Measurements from ENCODE around the gene THSD4. TPM values are rescaled to one million over a fixed set of nuclear protein-coding genes. Genes with fewer than 3 reads are reported as not detected.
A peak's percentile ranks its signal among the peaks of the same experiment; 100 is the strongest.

Gene THSD4
- total RNA-seq, 4 donors from 2014 or later, result 10.7 to 59.5 (median 49.0) TPM

DNA sequence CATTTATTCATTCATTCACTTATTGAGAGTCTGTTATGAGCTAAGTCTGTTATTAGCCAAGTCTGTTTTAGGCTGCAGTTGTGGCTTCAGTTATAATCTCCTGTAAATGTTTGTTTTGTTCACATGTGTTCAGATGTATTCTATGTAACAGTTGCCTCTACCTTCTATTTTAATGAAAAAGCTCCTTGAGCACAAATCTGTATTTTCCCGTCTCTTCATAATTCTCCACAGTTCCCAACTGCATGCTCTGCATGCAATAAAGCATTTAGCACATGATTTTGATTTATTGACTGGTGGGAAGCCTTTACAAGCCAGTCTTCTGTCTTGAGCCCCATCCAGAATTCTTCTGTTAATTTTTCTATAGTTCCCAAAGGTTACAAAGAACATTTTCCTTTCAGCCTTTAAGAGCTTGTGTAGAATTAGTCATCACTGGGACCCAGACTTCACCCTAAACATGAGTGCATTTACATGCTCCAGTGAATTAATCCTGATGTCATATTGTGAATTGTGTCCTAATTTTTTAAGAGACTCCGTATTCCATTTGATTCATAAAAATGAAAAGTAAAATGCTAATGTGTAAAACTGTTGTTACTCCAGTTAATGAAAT lies 572.7 kb downstream of the THSD4 start:
- no peak for DNase-seq
- Histone ChIP-seq H3K27me3 (no peaks in the 10 kb centered on the region), H3K4me3 (no peak overlapping the region), H3K27ac (no peak overlapping the region), H3K36me3 (no peaks in the 10 kb centered on the region), H3K4me1 (no peaks in the 10 kb centered on the region), H3K9me3 (no peaks in the 10 kb centered on the region)
- TF ChIP-seq CTCF (IDR thresholded peaks at IDR 0.05) (no peak), POLR2A (IDR thresholded peaks at IDR 0.05) (no peak)

GRCh38 chr15:71688509-71689094 lies 573.3 kb downstream of the THSD4 start:
- no peaks in the 10 kb centered on the region for H3K9me3 ChIP-seq
- H3K27me3 ChIP-seq, result no peaks in the 10 kb centered on the region
- no peaks in the 10 kb centered on the region for H3K36me3 ChIP-seq
- no peak overlapping the region for H3K27ac ChIP-seq
- DNase-seq, result no peak
- no peaks in the 10 kb centered on the region for H3K4me1 ChIP-seq
- TF ChIP-seq POLR2A (IDR thresholded peaks at IDR 0.05), result no peak
- no peak for TF ChIP-seq CTCF (IDR thresholded peaks at IDR 0.05)
- no peak overlapping the region for H3K4me3 ChIP-seq

DNA sequence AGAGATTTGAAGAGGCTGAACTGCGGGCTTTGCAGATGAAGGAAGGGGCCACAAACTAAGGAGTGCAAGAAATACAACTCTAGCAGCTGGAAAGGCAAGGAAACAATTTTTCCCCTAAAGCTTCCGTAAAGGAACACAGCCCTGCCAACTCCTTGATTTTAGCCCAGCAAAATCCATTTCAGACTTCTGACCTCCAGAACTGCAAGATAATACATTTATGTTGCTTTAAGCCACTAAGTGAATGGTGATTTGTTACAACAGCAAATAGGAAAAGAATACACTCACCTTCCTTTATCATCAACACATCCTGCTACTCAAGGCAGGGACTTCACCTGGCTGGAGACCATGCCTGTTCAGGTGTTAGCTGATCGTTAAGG lies 575.8 kb downstream of the THSD4 start:
- DNase-seq, result no peak
- Histone ChIP-seq H3K36me3 (no peaks in the 10 kb centered on the region), H3K9me3 (no peaks in the 10 kb centered on the region), H3K4me1 (no peaks in the 10 kb centered on the region), H3K4me3 (no peak overlapping the region), H3K27ac (peak overlapping the region in 2 of 4 donors; percentile 25 to 59), H3K27me3 (no peaks in the 10 kb centered on the region)
- no peak for TF ChIP-seq CTCF (IDR thresholded peaks at IDR 0.05)
- no peak for TF ChIP-seq POLR2A (IDR thresholded peaks at IDR 0.05)

DNA sequence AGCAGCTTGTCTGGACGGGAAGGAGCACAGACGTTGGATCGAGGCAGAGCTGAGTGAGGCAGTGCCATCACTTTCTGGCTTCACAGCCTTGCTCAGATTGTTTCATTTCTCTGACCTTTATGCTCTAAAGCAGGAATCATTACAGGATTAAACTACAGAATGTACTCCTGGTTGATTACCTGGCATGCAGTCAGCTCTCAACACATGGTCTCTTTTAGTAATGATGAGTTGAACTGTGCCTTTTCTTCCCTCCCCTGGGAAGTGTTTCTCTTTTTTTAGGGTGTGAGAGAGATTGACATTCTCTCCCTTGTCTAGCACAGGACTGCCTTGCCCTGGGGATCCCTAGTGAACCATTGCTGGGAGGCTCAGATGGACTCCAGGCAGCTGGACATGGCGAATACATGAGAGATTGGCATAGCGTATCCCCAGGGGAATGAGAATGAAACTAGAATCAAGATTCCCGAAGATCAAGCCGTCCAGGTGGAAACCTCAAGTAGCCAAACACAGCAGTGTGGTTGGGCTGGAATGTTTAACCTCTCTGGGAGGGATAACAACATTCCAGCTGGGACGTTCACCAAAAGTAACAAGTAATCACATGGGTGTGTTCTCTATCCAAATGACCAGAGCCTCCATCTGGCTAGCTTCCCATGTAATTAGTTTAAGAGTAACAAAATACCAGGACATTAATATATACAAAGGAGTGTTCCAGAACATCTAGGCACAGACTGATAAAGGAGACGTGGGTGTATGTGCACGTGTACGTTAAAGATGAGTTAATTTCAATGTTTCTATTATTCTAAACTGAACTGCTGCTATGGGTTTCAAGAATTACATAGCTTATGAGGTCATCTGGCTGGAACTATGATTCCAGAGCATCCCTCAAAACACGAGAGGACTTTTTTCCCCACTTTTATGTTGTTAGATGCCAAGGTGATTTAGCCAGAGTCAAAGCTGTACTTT lies 576.5 kb downstream of the THSD4 start:
- DNase-seq, result no peak
- no peak for TF ChIP-seq POLR2A (IDR thresholded peaks at IDR 0.05)
- no peak for TF ChIP-seq CTCF (IDR thresholded peaks at IDR 0.05)
- H3K9me3 ChIP-seq, result no peaks in the 10 kb centered on the region
- no peaks in the 10 kb centered on the region for H3K36me3 ChIP-seq
- peak overlapping the region in 2 of 4 donors; percentile 25 to 59 for H3K27ac ChIP-seq
- no peak overlapping the region for H3K4me3 ChIP-seq
- H3K4me1 ChIP-seq, result no peaks in the 10 kb centered on the region
- no peaks in the 10 kb centered on the region for H3K27me3 ChIP-seq

GRCh38 chr15:71697236-71697635 lies 582.0 kb downstream of the THSD4 start:
- no peak overlapping the region for H3K27ac ChIP-seq
- no peak for DNase-seq
- H3K4me3 ChIP-seq, result no peak overlapping the region
- no peaks in the 10 kb centered on the region for H3K27me3 ChIP-seq
- H3K4me1 ChIP-seq, result no peaks in the 10 kb centered on the region
- TF ChIP-seq CTCF (IDR thresholded peaks at IDR 0.05), result no peak
- TF ChIP-seq POLR2A (IDR thresholded peaks at IDR 0.05), result no peak
- no peaks in the 10 kb centered on the region for H3K9me3 ChIP-seq
- H3K36me3 ChIP-seq, result no peaks in the 10 kb centered on the region
